ENCODE measurements around the gene PDK2.
A peak's percentile ranks its signal among the peaks of the same experiment; 100 is the strongest.

Gene PDK2

GRCh38 chr17:50078430-50078829, 16.7 kb upstream of the PDK2 start:
- DNase-seq, result no peak

- DNase-seq, result no peak
These were observed 15.6 kb upstream of the PDK2 start for GRCh38 chr17:50079334-50080095.

GRCh38 chr17:50080096-50080480, 15.1 kb upstream of the PDK2 start:
- DNase-seq, result no peak

GRCh38 chr17:50080827-50081226, 14.3 kb upstream of the PDK2 start:
- no peak for DNase-seq

- no peak for DNase-seq
These were observed 13.4 kb upstream of the PDK2 start for GRCh38 chr17:50081757-50082156.

GRCh38 chr17:50087246-50087911, 7.8 kb upstream of the PDK2 start:
- DNase-seq, result peak in 29 of 56 donors; percentile 6 to 56 (median 21)

GRCh38 chr17:50087912-50088405, 7.2 kb upstream of the PDK2 start:
- no peak for DNase-seq

- DNase-seq, result no peak
These were observed 6.0 kb upstream of the PDK2 start for GRCh38 chr17:50088952-50089825.

GRCh38 chr17:50090071-50090470, 5.1 kb upstream of the PDK2 start:
- DNase-seq, result no peak

- no peak for DNase-seq
These were observed 3.9 kb upstream of the PDK2 start for GRCh38 chr17:50090971-50091917.

GRCh38 chr17:50091918-50092285, 3.2 kb upstream of the PDK2 start:
- no peak for DNase-seq

GRCh38 chr17:50093246-50093645, 1.9 kb upstream of the PDK2 start:
- DNase-seq, result no peak

GRCh38 chr17:50093807-50094206, 1.3 kb upstream of the PDK2 start:
- no peak for DNase-seq

- peak; percentile 35 to 96 (median 82) for DNase-seq
These were observed 853 bp upstream of the PDK2 start for GRCh38 chr17:50094243-50094752.

- peak in 3 of 56 donors; percentile 32 to 39 (median 33) for DNase-seq
These were observed 481 bp downstream of the PDK2 start for GRCh38 chr17:50095626-50096037.

GRCh38 chr17:50096092-50096491, 941 bp downstream of the PDK2 start:
- peak in 5 of 56 donors; percentile 18 to 53 (median 45) for DNase-seq

GRCh38 chr17:50096758-50097157, 1.6 kb downstream of the PDK2 start:
- DNase-seq, result no peak

GRCh38 chr17:50097455-50097854, 2.3 kb downstream of the PDK2 start:
- no peak for DNase-seq

- DNase-seq, result no peak
These were observed 2.8 kb downstream of the PDK2 start for GRCh38 chr17:50097926-50098325.

- DNase-seq, result no peak
These were observed 3.4 kb downstream of the PDK2 start for GRCh38 chr17:50098583-50098982.

All from amygdala (tissue), 56 donors.